Measurements from ENCODE around the gene GCSH. TPM values are rescaled to one million over a fixed set of nuclear protein-coding genes. Genes with fewer than 3 reads are reported as not detected.

The GCSH gene
- total and polyA plus RNA-seq, 4 donors, result 16.3 to 31.5 (median 21.7) TPM

DNA sequence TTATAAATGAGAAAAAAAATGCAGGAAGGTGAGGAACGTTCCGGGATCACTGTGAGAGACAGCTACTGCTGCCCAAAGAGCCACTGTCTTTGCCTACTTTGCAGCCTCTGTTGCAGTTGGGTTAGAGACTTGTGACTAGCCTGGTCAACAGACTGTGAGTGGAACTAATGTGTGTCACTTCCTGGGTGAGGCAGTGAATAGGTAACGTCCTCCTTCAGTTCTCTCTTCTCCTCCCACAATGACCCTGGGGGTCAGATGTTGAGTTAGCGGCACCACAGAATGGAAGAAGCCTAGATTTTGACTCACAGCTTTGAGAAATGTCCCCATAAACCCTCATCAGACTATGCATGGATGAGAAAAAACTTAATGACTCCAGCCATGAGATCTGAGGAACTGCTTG, 24.4 kb downstream of the GCSH start:
- DNase-seq (no peak), ATAC-seq (ENCODE audit: insufficient read depth, low FRiP score) (no peak)
- H3K27me3 ChIP-seq (ENCODE audit: control insufficient read depth in 3 of 3, insufficient read depth in 3 of 3, low read length in 2 of 3), result no peaks in the 10 kb centered on the region
- 75 to 86% methylated on average over 4 of the region's 4 CpGs for WGBS, 2 donors
- H3K4me1 ChIP-seq (ENCODE audit: control insufficient read depth in 5 of 5, insufficient read depth in 5 of 5, low read length in 5 of 5), result no peaks in the 10 kb centered on the region
- H3K9me3 ChIP-seq (ENCODE audit: control insufficient read depth in 4 of 4, insufficient read depth in 3 of 4, low read length in 3 of 4), result no peaks in the 10 kb centered on the region
- no peak overlapping the region for H3K27ac ChIP-seq (ENCODE audit: low read depth in 1 of 2, low read length in 1 of 2)
- no peaks in the 10 kb centered on the region for H3K36me3 ChIP-seq (ENCODE audit: control insufficient read depth in 4 of 4, insufficient read depth in 4 of 4, low read length in 4 of 4)
- no peak overlapping the region for H3K9ac ChIP-seq (ENCODE audit: insufficient read depth in 1 of 2, low read length in 2 of 2)
- no peak overlapping the region for H3K4me3 ChIP-seq
- TF ChIP-seq, protein P1, sequence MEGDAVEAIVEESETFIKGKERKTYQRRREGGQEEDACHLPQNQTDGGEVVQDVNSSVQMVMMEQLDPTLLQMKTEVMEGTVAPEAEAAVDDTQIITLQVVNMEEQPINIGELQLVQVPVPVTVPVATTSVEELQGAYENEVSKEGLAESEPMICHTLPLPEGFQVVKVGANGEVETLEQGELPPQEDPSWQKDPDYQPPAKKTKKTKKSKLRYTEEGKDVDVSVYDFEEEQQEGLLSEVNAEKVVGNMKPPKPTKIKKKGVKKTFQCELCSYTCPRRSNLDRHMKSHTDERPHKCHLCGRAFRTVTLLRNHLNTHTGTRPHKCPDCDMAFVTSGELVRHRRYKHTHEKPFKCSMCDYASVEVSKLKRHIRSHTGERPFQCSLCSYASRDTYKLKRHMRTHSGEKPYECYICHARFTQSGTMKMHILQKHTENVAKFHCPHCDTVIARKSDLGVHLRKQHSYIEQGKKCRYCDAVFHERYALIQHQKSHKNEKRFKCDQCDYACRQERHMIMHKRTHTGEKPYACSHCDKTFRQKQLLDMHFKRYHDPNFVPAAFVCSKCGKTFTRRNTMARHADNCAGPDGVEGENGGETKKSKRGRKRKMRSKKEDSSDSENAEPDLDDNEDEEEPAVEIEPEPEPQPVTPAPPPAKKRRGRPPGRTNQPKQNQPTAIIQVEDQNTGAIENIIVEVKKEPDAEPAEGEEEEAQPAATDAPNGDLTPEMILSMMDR (IDR thresholded peaks at IDR 0.05; ENCODE audit: control extremely low read depth, extremely low read depth), result no peak

DNA sequence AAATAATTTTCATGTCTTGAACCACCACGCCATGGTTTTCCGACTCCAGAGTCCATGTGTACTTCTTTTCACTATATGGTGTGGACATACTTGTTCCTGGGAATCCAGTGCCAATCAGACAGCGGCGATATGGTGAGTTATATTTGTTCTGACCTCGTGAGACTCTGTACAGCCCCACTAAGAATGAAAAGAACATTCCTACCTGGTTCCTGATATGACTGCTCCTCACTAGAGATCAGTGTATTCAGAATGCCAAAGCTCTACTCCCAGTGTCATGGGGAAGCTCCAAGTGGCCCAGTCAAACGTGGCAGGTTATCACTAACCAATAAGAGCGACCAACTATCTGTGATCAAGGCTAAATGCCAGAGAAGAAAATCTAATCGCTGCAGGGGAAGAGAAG, 25.2 kb downstream of the GCSH start:
- no peak overlapping the region for H3K4me3 ChIP-seq
- no peaks in the 10 kb centered on the region for H3K27me3 ChIP-seq (ENCODE audit: control insufficient read depth in 3 of 3, insufficient read depth in 3 of 3, low read length in 2 of 3)
- no peaks in the 10 kb centered on the region for H3K4me1 ChIP-seq (ENCODE audit: control insufficient read depth in 5 of 5, insufficient read depth in 5 of 5, low read length in 5 of 5)
- H3K36me3 ChIP-seq (ENCODE audit: control insufficient read depth in 4 of 4, insufficient read depth in 4 of 4, low read length in 4 of 4), result no peaks in the 10 kb centered on the region
- H3K9me3 ChIP-seq (ENCODE audit: control insufficient read depth in 4 of 4, insufficient read depth in 3 of 4, low read length in 3 of 4), result no peaks in the 10 kb centered on the region
- no peak overlapping the region for H3K9ac ChIP-seq (ENCODE audit: insufficient read depth in 1 of 2, low read length in 2 of 2)
- no peak overlapping the region for H3K27ac ChIP-seq (ENCODE audit: low read depth in 1 of 2, low read length in 1 of 2)
- WGBS, 2 donors, result 80 to 83% methylated on average over 8 of the region's 8 CpGs
- ATAC-seq (ENCODE audit: insufficient read depth, low FRiP score), result no peak
- TF ChIP-seq, protein P1 (IDR thresholded peaks at IDR 0.05; ENCODE audit: control extremely low read depth, extremely low read depth), result no peak
- no peak for DNase-seq

DNA sequence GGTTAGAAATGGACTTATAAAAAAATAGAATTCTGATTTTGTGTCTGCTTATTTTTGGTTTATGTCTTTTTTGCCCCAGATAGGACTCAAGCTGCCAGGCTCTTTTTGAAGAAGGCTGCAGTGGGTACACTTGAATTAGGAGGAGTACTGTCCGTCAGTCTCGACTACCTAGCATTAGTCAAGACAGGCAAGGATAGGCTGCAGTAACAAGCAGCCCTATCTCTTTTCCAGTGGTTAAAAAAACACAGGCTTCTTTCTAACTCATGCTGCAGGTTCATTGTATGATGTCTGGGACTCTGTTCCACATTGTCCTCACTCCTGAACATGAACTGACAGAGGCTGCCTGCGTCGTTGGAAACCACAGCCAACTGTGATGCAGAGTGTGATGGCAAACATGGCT, 27.1 kb downstream of the GCSH start:
- 94 to 97% methylated on average over 4 of the region's 4 CpGs for WGBS, 2 donors
- no peaks in the 10 kb centered on the region for H3K4me1 ChIP-seq (ENCODE audit: control insufficient read depth in 5 of 5, insufficient read depth in 5 of 5, low read length in 5 of 5)
- H3K36me3 ChIP-seq (ENCODE audit: control insufficient read depth in 4 of 4, insufficient read depth in 4 of 4, low read length in 4 of 4), result no peaks in the 10 kb centered on the region
- H3K9ac ChIP-seq (ENCODE audit: insufficient read depth in 1 of 2, low read length in 2 of 2), result no peak overlapping the region
- no peak overlapping the region for H3K4me3 ChIP-seq
- ATAC-seq (ENCODE audit: insufficient read depth, low FRiP score) (no peak), DNase-seq (no peak)
- H3K9me3 ChIP-seq (ENCODE audit: control insufficient read depth in 4 of 4, insufficient read depth in 3 of 4, low read length in 3 of 4), result no peaks in the 10 kb centered on the region
- H3K27me3 ChIP-seq (ENCODE audit: control insufficient read depth in 3 of 3, insufficient read depth in 3 of 3, low read length in 2 of 3), result no peaks in the 10 kb centered on the region
- TF ChIP-seq, protein P1 (IDR thresholded peaks at IDR 0.05; ENCODE audit: control extremely low read depth, extremely low read depth), result no peak
- H3K27ac ChIP-seq (ENCODE audit: low read depth in 1 of 2, low read length in 1 of 2), result no peak overlapping the region

- H3K9me3 ChIP-seq (ENCODE audit: control insufficient read depth in 4 of 4, insufficient read depth in 3 of 4, low read length in 3 of 4), result no peaks in the 10 kb centered on the region
- ATAC-seq (ENCODE audit: insufficient read depth, low FRiP score) (no peak), DNase-seq (no peak)
- 76 to 89% methylated on average over 1 of the region's 1 CpG for WGBS, 2 donors
- no peaks in the 10 kb centered on the region for H3K27me3 ChIP-seq (ENCODE audit: control insufficient read depth in 3 of 3, insufficient read depth in 3 of 3, low read length in 2 of 3)
- TF ChIP-seq, protein P1 (IDR thresholded peaks at IDR 0.05; ENCODE audit: control extremely low read depth, extremely low read depth), result no peak
- H3K27ac ChIP-seq (ENCODE audit: low read depth in 1 of 2, low read length in 1 of 2), result no peak overlapping the region
- no peak overlapping the region for H3K9ac ChIP-seq (ENCODE audit: insufficient read depth in 1 of 2, low read length in 2 of 2)
- no peak overlapping the region for H3K4me3 ChIP-seq
- no peaks in the 10 kb centered on the region for H3K36me3 ChIP-seq (ENCODE audit: control insufficient read depth in 4 of 4, insufficient read depth in 4 of 4, low read length in 4 of 4)
- H3K4me1 ChIP-seq (ENCODE audit: control insufficient read depth in 5 of 5, insufficient read depth in 5 of 5, low read length in 5 of 5), result no peaks in the 10 kb centered on the region
Measured at GRCh38 chr16:81067166-81067565, 29.0 kb downstream of the GCSH start.

All from lung (tissue), 12 donors.